Body of pancreas (tissue), 4 donors: ENCODE measurements around the gene IL17RE.

Source experiments
- CTCF ChIP-seq, 7 experiments: fragments of 450-650 bp in 4 of 7; fragments of 200-600 bp in 3 of 7; sonication (generic) in 3 of 7; IDR thresholded peaks; one replicate each; pipeline ENCODE4 v1.5.1; 2016 to 2019; ENCODE audit warnings: antibody characterized with exemption in 7 of 7
- POLR2A ChIP-seq, 3 donors: fragments of 450-650 bp; IDR thresholded peaks; one replicate each; pipeline ENCODE4 v1.6.1; 2016; ENCODE audit warnings: antibody characterized with exemption in 3 of 3, mild to moderate bottlenecking in 2 of 3

DNA sequence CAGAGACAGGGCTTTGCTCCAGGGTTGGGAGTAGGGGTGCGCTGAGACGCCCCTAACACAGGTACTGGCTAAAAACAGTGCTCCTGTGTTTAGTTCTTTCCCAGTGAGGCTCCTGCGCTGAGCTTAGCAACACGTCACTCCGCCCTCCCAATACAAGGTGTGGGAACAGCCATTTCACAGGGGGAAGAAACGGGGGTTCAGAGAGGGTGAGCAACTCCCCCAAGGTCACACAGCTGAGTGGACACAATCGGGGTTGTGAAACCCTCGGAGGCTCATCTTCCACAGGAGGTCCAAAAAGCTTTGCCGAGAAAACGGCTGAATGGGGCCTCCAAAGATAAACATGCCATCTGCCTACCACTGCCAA, 48.9 kb downstream of the IL17RE start:
- no peak for TF ChIP-seq CTCF (IDR thresholded peaks at IDR 0.05)
- TF ChIP-seq POLR2A (IDR thresholded peaks at IDR 0.05) = no peak
